Stomach (tissue), 9 donors: ENCODE results near the gene CDHR3. TPM values are rescaled to one million over a fixed set of nuclear protein-coding genes. Genes with fewer than 3 reads are reported as not detected.

Experiments used
- DNase-seq, 2 donors: peaks; one replicate each; pipeline versions ENCODE4 v3.0.0 to v3.0.0-alpha.2; 2013 to 2019
- H3K27ac ChIP-seq, 5 donors: fragments of 200-600 bp in 4 of 5; sonication (generic) in 4 of 5; one replicate each; pipeline ENCODE4 v1.5.1; 2013 to 2019; ENCODE audit warnings: mild to moderate bottlenecking in 1 of 5, moderate library complexity in 1 of 5
- H3K27me3 ChIP-seq, 3 donors: fragments of 200-600 bp; sonication (generic); one replicate each; pipeline ENCODE4 v1.5.1; 2017 to 2019; ENCODE audit warnings: mixed run types in 1 of 3
- H3K36me3 ChIP-seq, 4 donors: fragments of 200-600 bp; sonication (generic); 1 replicate in 3 of 4; 2 replicates in 1 of 4; pipeline ENCODE4 v1.5.1; 2016 to 2019
- H3K4me1 ChIP-seq, 4 donors: fragments of 200-600 bp; sonication (generic); one replicate each; pipeline ENCODE4 v1.5.1; 2016 to 2019
- H3K4me3 ChIP-seq, 4 donors: fragments of 200-600 bp; sonication (generic) in 3 of 4; one replicate each; pipeline ENCODE4 v1.5.1; 2016 to 2019; ENCODE audit warnings: mild to moderate bottlenecking in 1 of 4
- H3K9me3 ChIP-seq, 4 donors: fragments of 200-600 bp; sonication (generic); one replicate each; pipeline ENCODE4 v1.5.1; 2016 to 2019
- CTCF ChIP-seq, 7 experiments: fragments of 450-650 bp in 4 of 7; fragments of 200-600 bp in 3 of 7; sonication (generic) in 3 of 7; IDR thresholded peaks; one replicate each; pipeline ENCODE4 v1.5.1; 2016 to 2019; ENCODE audit warnings: antibody characterized with exemption in 7 of 7, control low read depth in 2 of 7, mild to moderate bottlenecking in 1 of 7
- EP300 ChIP-seq: sonication (generic); formaldehyde crosslinking; IDR thresholded peaks from one replicate; pipeline ENCODE4 v1.6.1; 2017; ENCODE audit warnings: antibody characterized with exemption
- POLR2A ChIP-seq, 4 donors: fragments of 450-650 bp; IDR thresholded peaks; one replicate each; pipeline ENCODE4 v1.6.1; 2016; ENCODE audit warnings: antibody characterized with exemption in 4 of 4, control low read depth in 2 of 4, mild to moderate bottlenecking in 1 of 4, moderate library complexity in 1 of 4
- POLR2AphosphoS5 ChIP-seq, 3 donors: sonication (generic); formaldehyde crosslinking; IDR thresholded peaks; one replicate each; pipeline ENCODE4 v1.6.1; 2016; ENCODE audit warnings: antibody characterized with exemption in 3 of 3
- WGBS, 5 donors: extraction: QIAGEN DNeasy Blood & Tissue Kit in 3 of 5; methylation state at CpG; one replicate each; pipeline versions ENCODE4 v1.1.5 to v1.1.7; 2013 to 2018; 5-methylcytosine and 5-hydroxymethylcytosine counted together
- intact Hi-C: fragments of 100-400 bp; cut with DNase I; formaldehyde crosslinking; loops from one replicate; pipeline ENCODE4 v1.15.1; 2023; ENCODE audit warnings: low total_unique reads
- polyA plus RNA-seq, 3 donors: library from polyadenylated mRNA; stranded (reverse); fragments of 200-250 nt; gene quantifications; one replicate each; pipeline ENCODE4 v1.2.3, GENCODE V29; 2013
- total RNA-seq, 5 donors: library from RNA; depleted of rRNA; stranded (reverse); fragments of >200 nt; gene quantifications; one replicate each; pipeline versions ENCODE4 v1.1.0 to v1.2.3, GENCODE V29; 2014 to 2016
- donor health status: healthy with polysubstance abuse.
- donor health status: Bipolar disorder and iron deficiency.
- donor health status: healthy.

CDHR3 gene
- total and polyA plus RNA-seq, 8 donors = 1.2 to 62.5 (median 10.6) TPM

GRCh38 chr7:106045139-106045538, 82.1 kb downstream of the CDHR3 start:
- Histone ChIP-seq H3K9me3 (no peaks in the 10 kb centered on the region), H3K36me3 (no peaks in the 10 kb centered on the region), H3K4me3 (no peak overlapping the region), H3K27me3 (peaks cover 0 to 5% (median 0%) of the 10 kb centered on the region in 3 donors), H3K4me1 (peaks cover 12 to 26% (median 21%) of the 10 kb centered on the region in 4 donors), H3K27ac (no peak overlapping the region)
- intact Hi-C loops = loop anchor here (10.0 kb wide), 2 partner anchors 290 to 390 kb away; no protein-coding TSS in a partner anchor
- DNase-seq = no peak
- 65 to 75% (median 72%) methylated on average over 2 of the region's 2 CpGs for WGBS, 5 donors
- no peak for TF ChIP-seq POLR2A (IDR thresholded peaks at IDR 0.05)
- TF ChIP-seq POLR2AphosphoS5 (IDR thresholded peaks at IDR 0.05) = no peak
- TF ChIP-seq CTCF (IDR thresholded peaks at IDR 0.05) = no peak
- no peak for TF ChIP-seq EP300

- no peak for TF ChIP-seq CTCF (IDR thresholded peaks at IDR 0.05)
- no peak for TF ChIP-seq POLR2A (IDR thresholded peaks at IDR 0.05)
- TF ChIP-seq POLR2AphosphoS5 (IDR thresholded peaks at IDR 0.05) = no peak
- WGBS, 5 donors = 65 to 73% (median 69%) methylated on average over 1 of the region's 1 CpG
These were observed 82.5 kb downstream of the CDHR3 start for GRCh38 chr7:106045586-106045985.

DNA sequence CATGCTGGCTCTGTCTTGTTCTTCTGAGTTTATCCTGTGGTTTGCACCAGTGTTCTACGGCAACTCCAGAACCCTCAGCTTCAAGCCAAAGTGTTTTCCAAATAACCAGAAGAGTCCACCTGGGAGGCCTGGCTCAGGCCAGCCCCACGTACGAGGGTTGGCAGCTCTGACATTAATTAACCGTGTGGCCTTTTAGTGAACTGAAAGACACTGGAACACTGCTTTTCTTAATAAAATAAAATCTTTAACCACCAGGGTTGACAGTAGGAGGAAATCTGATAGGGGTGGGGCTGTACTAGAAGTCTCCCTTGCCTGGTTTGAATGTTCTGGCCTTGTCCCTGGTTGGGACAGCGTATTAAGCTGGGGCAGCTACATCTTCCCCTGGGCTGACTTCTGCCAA, 84.1 kb downstream of the CDHR3 start:
- Histone ChIP-seq H3K36me3 (no peaks in the 10 kb centered on the region), H3K9me3 (no peaks in the 10 kb centered on the region), H3K4me1 (peaks cover 8 to 25% (median 14%) of the 10 kb centered on the region in 4 donors), H3K27me3 (peaks cover 0 to 5% (median 0%) of the 10 kb centered on the region in 3 donors), H3K4me3 (no peak overlapping the region), H3K27ac (no peak overlapping the region)
- 52 to 84% (median 78%) methylated on average over 5 of the region's 5 CpGs for whole genome bisulfite sequencing, 5 donors
- DNase-seq = no peak
- intact Hi-C loops = loop anchor here (10.0 kb wide), 2 partner anchors 292 to 392 kb away; no protein-coding TSS in a partner anchor
- no peak for TF ChIP-seq POLR2AphosphoS5 (IDR thresholded peaks at IDR 0.05)
- no peak for TF ChIP-seq POLR2A (IDR thresholded peaks at IDR 0.05)
- no peak for TF ChIP-seq EP300
- no peak for TF ChIP-seq CTCF (IDR thresholded peaks at IDR 0.05)

More at GRCh38 chr7:106045586-106045985, 82.5 kb downstream of the CDHR3 start:
- no peak for DNase-seq
- Histone ChIP-seq H3K4me3 (no peak overlapping the region), H3K36me3 (no peaks in the 10 kb centered on the region), H3K27me3 (peaks cover 0 to 5% (median 0%) of the 10 kb centered on the region in 3 donors), H3K27ac (no peak overlapping the region), H3K9me3 (no peaks in the 10 kb centered on the region), H3K4me1 (peaks cover 12 to 31% (median 23%) of the 10 kb centered on the region in 4 donors)
- intact Hi-C loops = loop anchor here (10.0 kb wide), 2 partner anchors 291 to 391 kb away; no protein-coding TSS in a partner anchor

DNA sequence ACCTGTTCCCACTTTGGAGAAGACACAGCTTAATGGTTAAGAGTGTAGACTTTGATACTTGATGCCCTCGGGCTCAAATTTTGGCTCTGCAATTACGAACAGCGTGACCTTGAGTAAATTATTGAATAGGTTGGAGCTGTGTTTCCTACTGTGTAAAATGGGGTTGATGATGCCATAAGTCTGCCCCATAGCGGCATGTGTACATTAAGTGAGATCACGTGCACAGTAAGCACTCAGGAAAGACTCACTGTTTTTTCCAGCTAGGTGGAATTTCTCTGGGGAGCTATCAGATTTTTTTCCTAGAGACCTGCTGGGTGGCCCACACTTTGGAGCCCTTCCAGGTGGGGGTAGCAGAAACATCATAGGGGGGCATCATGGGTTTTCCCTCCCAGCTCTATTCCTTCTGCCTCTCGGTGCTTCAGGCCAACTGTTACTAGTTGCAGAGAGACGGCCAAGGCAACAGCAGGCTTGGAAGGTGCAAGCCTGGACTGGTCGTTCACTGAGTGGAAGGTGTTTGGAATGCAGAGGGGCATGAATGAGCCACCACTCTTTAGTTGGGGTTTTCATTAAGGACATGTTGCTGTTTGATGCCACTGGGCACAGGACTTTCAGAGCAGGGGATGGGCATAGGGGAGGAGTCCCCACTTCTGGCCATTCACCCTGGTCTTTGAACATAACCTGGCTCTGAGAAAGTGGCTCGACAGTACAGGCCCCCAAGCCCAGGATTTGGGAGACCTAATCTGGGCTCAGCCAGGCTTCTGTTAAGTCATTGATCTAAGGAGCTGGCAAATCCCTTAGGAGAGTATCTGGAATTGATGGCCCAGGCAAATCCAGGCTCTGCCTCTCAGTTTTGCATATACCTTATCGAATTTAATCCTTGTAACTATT, 85.0 kb downstream of the CDHR3 start:
- H3K27ac ChIP-seq = no peak overlapping the region
- no peak for DNase-seq
- peaks cover under 1 to 16% (median 6%) of the 10 kb centered on the region in 4 donors for H3K4me1 ChIP-seq
- no peaks in the 10 kb centered on the region for H3K9me3 ChIP-seq
- H3K27me3 ChIP-seq = peaks cover 0 to 5% (median 0%) of the 10 kb centered on the region in 3 donors
- no peak for TF ChIP-seq EP300
- TF ChIP-seq CTCF (IDR thresholded peaks at IDR 0.05) = no peak
- no peak for TF ChIP-seq POLR2A (IDR thresholded peaks at IDR 0.05)
- TF ChIP-seq POLR2AphosphoS5 (IDR thresholded peaks at IDR 0.05) = no peak
- no peaks in the 10 kb centered on the region for H3K36me3 ChIP-seq
- intact Hi-C loops = loop anchor here (10.0 kb wide), 2 partner anchors 293 to 393 kb away; no protein-coding TSS in a partner anchor
- 81 to 86% (median 85%) methylated on average over 10 of the region's 10 CpGs for WGBS, 5 donors
- no peak overlapping the region for H3K4me3 ChIP-seq
